Stimulated activated CD4-positive, alpha-beta T cell treated with anti-CD3 and anti-CD28 coated beads, Interleukin-4, amount 100 ng/mL, for 1 hour (primary cell): Measurements from ENCODE around the gene GATA5.

Source experiments
- DNase-seq: peaks from one replicate; pipeline ENCODE4 v3.0.0-alpha.2; 2020

GATA5 gene

DNA sequence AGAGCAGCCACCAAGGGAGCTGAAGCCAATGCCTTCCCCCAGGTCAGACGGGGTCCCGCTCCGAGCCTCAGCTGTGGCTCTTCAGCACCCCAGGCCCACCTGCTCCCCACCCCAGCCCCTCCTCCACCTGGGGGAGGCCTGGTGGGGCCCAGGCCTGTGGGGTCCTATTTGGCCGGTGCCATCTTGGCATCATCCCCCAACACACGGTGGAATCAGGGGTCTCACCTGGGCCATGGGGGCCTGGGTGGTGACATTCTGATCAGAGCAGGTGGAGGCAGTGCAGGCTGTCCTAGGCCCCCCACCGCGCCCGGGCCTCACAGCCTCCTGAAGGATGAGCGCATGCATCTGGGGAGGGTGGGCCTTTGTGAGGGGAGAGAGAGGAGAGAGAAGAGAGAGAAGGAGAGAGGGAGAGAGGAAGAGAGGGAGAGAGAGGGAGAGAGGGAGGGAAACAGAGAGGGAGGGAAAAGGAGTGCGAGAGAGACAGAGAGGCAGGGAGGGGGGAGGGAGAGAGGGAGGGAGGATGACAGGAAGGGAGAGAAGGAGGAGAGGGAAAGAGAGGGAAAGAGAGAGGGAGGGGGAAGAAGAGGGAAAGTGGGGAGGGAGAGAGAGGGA is 24.5 kb downstream of the GATA5 start:
- no peak for DNase-seq

DNA sequence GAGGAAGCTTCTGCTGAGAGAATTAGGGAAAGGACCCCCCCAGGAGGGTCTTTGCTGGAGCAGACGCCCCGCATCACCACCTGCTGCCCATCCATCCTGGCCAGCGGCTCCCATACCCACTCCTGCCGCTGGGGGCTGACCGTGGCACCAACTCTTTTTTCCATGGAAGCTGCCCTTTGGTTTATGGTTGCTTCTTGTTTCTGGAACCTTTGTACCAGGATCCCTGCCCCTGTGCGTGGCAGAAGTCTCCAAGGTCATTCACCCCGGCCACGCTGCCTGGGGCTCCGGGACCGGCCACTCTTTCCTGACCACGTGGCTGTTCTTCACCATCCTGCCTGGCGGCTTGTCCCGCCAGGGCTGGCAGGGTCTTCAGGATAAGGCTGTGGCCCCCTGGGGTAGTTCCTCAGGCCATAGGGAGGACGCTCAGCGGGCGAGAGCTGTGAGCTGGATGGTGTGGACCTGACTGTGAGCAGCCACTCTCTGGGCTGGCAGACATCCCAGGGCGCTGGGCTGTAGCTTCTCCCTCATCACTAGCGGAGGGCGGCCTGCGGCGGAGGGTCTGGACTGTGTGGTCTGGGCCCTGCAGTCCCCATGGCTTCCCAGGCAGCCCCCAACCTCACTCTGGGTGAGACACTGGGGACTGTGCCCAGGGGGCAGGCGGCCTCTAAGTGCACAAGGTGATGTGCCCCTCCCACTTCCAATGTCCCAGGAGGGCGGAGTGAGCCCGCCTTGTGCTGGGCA is 25.7 kb downstream of the GATA5 start:
- DNase-seq: no peak

DNA sequence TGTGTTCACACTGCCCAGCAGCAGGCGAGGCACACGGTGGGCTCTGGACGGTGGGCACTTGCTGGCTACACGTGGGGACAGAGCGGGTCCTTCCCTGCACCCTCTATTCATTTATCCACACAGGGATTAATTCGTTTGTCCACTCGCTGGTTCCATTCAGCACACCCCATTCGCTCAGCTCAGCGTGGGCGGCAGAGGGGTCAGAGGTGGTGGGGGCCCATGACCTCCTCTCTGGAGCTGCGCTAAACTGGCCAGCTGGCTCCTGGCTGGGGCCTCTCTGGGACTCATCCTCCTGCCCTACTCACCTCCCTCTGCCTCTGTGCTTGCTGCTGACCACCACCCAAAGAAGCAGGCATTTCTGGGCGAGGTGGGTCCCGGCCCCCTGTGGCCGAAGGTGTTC is 27.0 kb downstream of the GATA5 start:
- no peak for DNase-seq

DNA sequence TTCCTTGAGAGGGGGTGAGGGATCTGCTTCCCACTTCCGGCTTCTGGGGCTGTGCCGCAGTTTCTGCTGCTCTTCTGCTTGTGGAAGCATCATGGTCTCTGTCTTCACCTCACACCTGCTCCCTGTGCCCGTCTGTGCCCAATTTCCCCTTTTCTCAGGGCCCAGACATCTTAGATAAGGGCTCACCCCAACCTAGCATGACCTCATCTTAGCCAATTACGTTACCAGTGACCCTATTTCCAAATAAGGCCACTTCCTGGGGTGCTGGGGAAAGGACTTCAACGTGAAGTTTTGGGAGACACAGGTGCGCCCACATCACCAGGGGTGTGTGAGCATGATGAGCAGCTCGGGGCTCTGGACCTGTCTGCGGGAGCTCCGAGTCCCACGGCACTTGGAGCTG is 27.8 kb downstream of the GATA5 start:
- no peak for DNase-seq

DNA sequence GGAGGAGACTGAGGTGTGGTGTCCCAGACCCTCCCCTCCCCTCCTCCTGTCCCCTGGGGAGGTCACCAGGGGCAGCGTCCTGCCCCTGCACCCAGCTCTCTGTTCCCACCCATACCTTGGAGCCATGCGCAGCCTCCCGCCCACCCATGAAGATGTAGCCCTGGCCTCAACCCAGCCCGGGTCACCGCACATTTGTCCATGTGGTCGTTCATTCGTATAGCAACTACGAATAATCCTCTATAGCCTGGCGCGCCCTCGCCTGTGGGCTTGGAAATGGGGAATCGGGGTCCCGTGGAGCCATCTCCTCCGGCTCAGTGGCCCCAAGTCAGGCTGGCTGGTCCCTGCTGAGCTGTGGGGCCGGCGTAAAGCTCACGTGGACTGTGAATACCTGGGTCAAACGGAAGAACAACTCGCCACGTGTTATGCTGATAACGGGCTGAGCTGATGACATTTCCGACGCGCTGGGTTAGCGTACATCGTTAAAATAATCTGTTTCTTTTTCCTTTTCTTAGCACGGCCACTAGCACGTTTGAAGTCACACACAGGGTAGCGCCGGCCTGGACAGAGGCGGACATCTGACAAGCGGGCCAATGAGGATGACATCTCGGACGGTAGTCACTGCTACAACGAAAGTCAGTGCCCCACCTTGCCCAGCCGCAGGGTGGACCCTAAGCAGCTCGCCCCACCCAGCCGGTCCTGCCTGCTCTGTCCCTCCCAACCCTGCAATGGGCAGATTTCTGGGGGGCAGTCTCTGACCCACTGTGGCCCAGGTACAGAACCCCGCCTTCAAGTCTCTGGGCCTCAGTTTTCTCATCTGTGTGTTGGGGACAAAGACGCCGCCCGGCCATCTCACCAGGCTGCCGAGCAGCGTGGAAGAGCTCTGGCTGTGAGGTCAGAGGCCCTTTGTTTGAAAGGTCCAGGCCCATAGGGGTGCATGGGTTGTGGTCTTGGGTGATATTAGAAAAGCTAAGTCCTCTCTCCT is 28.6 kb downstream of the GATA5 start:
- no peak for DNase-seq

DNA sequence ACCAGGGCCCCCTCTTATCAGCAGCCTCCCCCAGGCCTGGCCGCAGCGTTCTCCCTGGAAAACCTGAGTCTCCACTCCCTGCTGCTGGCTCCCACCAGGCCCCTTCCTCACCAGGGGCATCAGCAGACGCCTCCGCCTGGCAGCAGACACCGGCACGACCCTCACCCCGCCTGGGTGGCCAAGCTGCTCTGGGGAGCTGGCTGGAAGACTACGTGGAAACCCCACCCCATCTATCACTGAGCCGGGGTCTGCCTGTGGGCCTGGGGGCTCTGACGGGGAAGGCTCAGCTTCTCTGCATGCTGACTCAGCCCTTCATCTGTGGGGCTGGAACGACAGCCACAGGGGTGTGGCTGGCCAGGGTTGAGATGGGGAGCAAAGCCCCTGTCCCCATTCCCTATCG is 29.3 kb downstream of the GATA5 start:
- no peak for DNase-seq

DNA sequence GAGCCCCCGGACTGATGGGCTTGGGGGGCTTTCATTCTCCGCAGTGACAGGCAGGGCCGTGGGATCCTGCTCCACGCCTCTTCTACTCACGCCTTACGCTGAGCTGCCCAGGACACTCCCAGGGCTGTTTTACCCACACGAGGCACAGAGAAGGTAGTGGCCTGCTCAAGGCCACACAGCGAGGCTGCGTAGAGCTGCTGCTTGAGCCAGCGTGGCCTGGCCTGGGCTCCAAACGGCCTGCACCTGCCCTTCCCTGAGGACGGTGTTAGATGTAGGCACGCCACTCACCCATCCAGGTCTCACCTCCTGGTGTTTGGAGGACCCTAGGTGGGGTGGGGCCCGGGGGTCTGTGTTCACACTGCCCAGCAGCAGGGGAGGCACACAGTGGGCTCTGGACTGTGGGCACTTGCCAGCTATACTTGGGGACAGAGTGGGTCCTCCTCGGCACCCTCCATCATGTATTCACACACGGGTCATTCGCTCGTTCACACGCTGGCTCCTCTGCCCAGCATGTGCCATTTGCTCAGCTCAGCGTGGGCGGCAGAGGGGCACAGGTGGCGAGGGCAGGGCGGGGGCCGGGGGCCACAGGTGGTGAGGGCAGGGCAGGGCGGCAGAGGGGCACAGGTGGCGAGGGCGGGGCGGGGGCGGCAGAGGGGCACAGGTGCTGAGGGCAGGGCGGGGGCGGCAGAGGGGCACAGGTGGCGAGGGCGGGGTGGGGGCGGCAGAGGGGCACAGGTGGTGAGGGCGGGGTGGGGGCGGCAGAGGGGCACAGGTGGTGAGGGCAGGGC is 30.0 kb downstream of the GATA5 start:
- DNase-seq: no peak

DNA sequence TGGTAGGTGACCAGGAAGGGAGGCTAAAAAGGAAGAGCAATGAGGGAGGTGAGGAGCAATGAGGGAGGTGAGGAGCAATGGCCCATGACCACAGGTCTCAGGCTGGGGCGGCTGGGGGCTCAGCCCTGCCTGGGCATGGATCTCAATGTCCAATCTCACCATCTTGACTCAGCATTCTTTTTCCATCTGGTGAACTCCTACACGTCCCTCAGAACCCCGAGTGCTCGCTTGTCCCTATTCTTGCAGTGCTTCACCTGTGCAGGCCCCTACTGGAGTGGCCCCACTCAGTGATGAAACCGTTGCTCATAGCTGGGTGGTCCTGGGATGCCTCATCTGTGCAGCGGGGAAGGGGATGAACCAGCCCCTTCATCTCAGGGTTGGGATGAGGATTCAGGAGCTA is 31.5 kb downstream of the GATA5 start:
- no peak for DNase-seq

DNA sequence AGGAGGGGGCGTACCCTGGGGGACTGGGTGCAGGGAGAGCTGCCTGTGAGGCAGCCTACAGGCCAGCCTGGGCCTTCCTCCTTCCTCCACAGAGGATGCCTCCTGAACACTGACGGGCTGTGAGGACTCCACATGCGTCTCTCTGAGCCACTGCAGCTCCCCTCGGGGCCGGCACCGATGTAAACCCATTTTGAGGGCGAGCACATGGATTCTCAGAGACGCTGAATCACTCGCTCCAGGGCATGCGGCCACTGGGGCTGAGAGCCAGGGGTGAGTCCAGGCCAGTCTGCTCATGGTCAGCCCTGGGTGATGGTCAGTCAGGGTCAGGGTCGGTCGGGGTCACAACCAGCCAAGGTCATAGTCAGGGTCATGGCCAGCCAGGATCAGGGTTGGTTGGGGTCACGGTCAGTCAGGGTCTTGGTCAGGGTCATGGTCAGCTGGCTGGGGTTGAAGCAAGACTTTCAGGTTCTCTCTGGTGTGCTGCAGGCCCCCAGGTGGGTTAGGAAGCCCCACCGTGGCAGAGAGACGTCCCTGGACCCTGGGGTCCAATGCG is 33.7 kb downstream of the GATA5 start:
- no peak for DNase-seq

DNA sequence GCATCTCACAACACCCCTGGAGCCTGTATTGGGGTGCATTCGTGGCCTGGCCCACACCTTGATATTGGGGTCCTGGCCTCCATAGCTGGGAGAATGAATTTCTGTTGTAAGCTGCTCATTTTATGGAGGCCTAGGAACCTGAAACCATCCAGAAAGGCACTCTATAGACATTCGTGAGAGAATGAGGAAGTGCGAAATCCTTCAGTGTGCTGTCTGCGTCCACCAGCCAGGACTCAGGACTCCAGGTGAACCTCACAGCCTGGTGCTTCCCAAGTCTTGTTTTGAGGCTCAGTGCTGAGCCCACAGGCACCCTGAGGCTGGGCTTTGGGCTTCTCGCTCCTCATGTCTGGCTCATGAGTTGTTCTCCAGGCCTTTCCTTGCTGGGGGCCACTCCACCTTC is 36.6 kb downstream of the GATA5 start:
- DNase-seq: no peak

DNA sequence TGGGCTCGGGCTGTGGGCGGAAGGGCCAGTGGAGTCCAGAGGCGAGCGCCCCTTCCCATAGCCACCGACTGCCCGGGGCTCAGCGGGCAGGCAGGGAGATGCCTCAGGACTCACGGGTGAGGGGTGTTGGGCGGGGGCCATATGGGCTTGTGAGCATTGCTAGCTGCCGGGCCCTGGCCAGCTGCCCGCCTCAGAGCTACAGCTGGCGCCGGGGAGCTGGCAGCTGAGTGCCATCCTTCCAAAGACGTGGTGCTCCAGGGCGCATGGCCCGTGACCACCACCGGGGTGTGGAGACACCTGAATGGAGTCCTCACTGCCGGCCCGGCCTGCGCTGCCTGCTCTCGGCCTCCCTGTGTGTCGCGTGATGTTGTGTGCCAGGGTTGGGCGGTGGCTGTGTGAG is 37.9 kb downstream of the GATA5 start:
- DNase-seq: no peak

DNA sequence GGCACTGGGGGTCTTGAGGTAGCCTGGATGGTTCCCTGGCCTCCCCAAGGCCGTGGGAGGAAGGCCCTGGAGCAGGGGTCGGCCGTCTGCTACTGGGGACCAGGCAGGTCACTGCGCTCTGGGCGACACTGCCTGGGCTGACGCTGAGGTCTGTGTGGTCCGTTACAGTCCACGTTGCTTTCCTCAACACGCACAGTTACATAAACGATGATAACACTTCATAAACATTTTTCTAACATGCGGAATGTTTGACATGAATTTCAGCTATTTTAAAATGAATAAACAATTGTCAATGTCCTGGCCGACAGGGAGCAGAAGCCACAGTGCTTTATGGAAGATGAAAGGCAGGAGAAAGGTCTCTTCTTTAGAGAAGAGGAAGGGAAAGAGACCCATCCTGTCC is 38.3 kb downstream of the GATA5 start:
- DNase-seq: no peak

DNA sequence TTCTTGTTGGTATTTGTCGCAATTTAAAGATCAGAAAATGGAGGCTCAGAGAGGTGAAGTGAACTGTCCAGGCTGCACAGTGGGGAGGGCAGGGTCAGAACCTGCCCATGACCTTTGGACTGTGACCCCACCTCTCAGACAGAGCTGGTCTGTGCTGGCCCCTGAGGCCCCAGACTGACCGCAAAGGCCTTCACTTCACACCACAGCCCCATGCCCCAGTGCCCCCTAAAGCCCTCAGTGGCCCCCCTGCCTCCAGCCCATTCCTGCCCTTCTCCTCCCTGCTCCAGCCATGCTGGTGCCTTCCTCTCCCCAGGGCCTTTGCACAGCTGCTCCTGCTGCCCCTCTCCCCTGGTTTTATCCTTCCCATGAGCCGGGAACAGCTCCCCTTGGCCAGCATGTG is 39.1 kb downstream of the GATA5 start:
- DNase-seq: no peak

DNA sequence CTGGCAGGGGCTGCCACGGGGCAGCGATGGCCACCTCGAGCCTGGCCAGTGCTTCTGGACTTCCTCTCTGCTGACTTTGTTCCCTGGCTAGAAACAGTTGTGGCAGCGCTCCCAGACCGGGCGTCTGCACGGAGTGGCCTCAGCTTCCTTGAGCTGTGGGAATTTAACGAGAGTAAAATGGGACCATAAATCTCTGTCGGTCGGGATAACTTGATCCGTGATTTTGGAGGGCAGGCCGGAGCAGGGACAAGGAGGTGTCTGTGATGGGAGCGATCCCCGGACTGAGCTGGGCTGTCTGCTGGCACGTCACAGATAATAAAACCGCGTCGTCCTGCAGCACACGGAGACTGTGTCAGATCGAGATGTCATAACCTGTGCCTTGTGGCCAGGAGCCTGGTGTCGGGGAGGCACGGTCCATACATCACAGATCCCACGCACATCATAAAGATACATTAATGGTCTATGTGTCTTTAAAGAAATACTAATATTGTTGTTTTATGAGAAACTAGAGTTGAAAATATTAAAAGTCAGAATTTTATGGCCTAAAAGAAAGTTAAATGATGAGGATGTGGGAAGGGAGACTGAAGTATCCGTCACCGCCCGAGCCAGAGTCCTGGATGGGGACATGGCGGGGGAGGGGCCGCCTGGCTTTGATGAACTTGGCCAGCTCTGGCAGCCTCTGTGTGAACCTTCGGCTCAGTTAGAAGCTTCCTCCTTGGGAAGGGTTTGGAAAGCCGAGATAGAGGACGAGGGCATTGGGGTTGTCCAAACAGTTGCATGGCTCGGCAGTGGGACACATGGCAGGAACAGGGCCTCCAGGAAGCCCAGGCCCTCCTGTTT is 41.9 kb downstream of the GATA5 start:
- DNase-seq: no peak

DNA sequence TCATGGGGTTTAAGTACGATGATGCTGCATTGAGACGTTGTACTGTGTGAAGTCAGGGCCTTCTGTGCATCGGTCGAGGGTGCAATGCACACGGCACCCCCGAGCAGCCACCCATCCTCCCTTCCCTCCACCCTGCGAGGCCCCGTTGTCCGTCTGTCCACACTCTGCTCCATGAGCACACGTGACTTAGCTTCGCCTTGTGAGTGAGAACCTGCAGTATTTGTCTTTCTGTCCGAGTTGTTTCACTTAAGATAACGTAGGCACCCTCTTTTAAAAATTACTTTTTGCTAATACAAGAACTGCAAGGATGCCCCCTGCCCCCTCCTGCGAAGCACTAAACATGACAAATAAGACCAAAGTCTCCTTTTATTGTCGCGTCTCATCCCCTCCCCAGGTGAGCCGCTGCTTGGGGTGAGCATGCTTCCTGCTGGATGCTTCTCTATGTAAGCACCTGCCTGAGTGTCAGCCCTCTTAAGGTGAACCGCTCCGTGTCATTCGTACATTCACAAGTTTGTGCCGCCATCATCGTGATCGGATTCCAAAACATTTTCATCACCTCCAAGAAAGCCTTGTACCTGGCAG is 44.8 kb downstream of the GATA5 start:
- no peak for DNase-seq

DNA sequence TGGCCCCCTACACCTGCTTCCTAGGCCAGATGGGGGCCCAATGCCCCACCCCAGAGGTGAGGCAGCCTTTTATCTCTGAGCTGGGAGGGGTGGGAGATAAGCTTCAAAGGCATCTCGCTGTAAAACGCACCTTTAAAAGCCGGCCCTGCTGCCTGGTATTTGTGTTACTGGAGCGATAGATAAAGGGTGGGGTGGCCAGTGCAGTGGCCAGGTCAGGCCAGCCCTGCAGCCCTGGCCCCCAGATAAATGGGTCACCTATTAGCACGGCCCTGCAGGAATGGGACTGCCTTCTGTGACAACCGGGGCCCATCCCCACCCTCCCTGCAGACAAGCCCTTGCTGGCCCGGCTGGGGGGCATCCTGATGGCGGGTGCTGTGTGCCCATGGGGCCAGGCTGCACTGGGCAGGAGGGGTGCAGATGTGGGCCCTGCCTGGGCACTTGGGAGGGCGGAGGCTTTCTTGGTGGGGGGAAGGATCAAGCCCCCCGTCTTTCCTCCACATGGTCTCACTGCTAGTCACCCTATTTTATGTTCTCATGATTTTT is 45.4 kb downstream of the GATA5 start:
- no peak for DNase-seq

DNA sequence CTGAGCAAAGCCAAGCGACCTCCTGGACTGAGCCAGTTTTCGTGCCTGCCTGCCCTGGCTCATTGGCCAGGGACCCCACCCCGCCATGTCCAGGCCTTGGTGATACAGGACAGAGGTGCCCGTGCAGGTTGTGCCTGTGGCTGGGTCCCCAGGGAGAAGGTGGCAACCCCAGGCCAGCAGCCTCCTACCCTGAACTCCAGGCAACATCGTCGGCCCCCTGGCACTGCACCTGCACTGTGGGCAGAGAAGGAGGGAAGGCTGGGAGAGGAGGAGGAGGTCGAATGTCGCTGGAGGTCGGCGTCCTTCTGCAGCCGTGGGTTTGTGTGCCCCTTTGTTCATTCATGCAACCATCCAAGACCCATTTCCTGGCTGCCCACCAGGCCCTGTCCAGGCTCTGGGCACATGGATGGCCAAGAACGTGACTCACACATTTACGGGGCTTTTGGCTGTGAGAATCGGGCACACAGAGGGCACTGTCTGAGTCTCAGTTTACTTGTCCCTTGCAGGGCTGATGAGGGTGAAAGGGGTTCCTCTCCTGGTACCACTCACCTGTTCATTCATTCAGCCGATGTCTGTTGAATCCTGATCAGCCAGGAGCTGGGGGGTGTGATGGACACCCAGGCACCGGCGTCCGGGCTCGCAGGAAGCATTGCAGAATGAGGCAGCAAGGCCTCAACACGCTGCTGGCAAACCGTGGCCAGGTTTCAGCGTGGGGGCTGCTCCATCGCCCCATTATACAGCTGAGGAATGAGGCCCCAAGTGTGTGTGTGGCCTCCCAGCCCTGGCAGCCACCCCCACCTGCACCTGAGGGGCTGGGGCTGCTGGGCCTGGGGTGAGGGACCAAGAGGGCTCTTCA is 46.1 kb downstream of the GATA5 start:
- DNase-seq: no peak

DNA sequence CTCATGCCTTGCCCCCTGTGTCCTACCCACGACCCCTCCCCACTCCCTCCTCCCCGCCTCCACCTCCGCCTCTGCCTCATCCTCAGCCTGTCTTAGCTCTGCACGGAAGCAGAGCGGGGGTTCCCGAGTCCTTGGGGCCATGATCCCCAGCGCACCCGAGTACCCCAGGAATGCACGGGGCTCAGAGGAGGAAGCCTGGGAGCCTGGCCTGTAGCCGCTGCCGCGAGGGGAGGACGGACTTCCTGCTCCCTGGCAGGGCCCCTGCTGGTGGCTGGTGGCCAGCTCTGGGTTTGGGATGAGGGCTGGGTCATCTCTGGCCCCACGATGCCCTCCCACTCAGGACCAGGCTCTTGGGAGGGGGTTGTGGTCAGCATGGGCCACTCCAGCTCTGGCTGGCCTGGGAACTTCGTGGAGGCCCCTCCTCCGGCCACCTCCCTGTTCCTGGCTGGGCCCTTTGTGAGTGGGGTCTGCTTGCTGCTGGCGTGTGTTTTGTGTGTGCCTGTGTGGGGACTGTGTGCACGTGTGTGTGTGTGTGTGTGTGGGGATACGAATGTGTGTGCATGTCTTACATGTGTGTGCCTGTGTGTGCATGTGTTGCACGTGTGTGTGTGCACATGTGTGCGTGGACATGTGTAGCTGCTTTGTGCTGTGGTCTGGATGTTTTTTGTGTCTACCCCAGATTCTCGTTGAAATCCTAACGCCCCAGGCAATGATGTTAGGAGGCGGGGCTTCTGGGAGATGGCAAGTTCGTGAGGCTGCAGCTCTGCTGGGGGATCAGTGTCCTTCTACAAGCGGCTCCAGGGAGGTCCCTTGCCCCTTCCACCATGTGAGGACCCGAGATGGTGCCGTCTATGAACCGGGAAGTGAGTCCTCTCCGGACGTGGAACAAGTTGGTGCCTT is 47.1 kb downstream of the GATA5 start:
- DNase-seq: no peak

DNA sequence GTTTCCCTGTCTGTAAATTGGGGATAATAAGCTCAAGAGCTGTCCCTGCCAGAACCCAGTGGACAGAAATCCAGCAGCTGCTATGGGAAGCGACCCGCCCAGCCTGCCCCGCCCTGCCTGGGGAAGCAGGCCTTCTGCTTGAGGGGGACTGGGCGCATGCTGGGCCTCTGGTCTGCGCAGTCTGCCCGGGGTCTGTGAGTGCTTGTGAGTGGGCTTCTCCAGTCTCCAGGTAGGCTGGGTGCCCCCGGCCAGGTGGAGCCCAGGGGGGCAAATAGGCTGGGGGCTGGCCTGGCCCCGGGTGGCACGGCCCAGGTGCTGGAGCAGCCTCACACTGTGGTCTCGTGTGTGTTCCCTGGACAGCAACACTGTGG is 47.8 kb downstream of the GATA5 start:
- DNase-seq: no peak
